Embryonic facial prominence (tissue), 1 donor: Measurements from ENCODE around the gene ADCY5.

Experiments
- DNase-seq: peaks from one replicate; pipeline ENCODE4 v3.0.0-alpha.2; 2016; ENCODE audit errors: extremely low spot score

The ADCY5 gene

DNA sequence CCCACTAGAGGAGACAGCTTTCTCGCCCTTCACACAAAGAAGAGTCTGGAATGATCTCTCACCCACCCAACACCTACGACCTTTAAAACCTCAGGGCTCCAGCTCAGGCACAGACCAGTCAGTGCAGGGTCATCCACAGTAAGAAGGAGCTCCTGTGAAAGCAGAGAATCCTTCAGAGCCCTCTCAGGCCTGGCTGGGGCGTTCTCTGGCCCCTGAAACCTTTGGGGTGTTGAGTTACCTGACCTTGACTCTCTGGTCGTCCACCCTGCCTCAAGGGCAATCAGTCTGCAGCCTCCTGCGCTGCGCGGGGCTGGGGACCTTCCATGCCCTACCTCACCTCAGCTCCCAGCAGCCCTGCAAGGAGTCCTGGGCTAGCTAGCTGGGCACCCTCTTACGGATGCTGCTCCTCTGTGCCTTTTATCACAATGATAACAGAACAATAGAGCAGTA is 106.2 kb downstream of the ADCY5 start:
- DNase-seq, result no peak

GRCh38 chr3:123341871-123342630 is 106.8 kb downstream of the ADCY5 start:
- DNase-seq, result no peak

GRCh38 chr3:123340336-123340735 is 108.6 kb downstream of the ADCY5 start:
- no peak for DNase-seq

- no peak for DNase-seq
Measured at GRCh38 chr3:123339302-123339701, 109.6 kb downstream of the ADCY5 start.

DNA sequence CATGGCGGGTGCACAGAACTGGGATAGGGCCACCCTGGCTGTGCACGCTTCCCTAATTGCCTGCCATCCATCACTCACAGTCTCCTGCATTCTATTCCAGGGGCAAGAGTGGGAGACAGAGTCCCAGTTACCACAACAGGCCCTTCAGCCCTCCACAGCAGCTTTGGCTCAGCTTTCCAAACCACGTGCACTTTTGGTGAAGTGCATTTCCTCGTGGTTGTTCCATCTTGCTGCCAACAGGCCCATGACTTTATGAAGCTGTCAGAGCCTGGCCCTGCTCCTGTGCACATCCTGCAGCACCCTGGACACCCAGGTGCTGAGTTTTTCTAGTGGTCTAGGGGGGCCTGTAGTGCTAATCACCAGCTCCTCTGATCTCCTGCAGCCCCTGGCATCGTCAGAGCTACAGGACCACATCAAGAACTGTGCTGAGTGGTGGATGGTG is 110.2 kb downstream of the ADCY5 start:
- no peak for DNase-seq

- no peak for DNase-seq
Measured at GRCh38 chr3:123337948-123338619, 110.8 kb downstream of the ADCY5 start.

- no peak for DNase-seq
Measured at GRCh38 chr3:123337226-123337625, 111.7 kb downstream of the ADCY5 start.

DNA sequence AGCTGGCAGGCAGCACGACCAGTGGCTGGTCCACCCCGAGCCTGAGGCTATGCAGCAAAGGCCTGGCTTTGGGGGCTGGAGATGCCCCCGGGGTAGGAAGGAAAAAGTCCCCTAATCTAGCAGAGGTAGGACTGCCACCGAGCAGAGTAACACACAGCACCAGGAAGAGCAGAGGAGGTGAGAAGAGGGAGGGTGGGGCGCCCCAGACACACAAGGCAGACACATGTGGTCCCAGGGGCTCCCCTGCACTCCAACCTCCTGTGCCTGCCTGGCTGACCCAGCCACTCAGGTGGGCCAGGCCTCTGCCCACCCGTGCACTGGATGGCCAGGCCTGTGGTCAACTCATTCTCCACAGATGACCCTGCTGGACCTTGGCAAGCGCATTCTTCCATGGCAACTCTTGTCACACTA is 112.4 kb downstream of the ADCY5 start:
- no peak for DNase-seq

DNA sequence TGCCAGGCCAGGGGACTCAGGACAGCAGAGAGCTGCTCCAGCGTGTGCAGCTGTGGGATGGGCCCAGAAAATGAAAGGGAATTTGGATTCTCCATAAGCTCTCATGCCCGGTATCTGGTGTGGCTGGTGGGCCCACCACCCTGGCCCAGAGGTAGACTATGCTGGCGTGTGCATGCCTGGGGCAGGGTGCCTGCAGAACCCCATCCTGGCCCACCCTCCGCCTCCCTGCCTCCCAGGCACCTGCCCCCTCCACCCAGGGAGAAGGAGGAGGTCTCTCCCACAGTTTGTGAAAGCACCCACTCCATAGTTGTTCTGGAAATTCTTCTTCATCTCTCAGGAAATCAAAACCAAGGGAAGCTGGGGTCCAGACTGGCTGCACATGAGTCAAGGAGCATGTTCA is 112.9 kb downstream of the ADCY5 start:
- no peak for DNase-seq

DNA sequence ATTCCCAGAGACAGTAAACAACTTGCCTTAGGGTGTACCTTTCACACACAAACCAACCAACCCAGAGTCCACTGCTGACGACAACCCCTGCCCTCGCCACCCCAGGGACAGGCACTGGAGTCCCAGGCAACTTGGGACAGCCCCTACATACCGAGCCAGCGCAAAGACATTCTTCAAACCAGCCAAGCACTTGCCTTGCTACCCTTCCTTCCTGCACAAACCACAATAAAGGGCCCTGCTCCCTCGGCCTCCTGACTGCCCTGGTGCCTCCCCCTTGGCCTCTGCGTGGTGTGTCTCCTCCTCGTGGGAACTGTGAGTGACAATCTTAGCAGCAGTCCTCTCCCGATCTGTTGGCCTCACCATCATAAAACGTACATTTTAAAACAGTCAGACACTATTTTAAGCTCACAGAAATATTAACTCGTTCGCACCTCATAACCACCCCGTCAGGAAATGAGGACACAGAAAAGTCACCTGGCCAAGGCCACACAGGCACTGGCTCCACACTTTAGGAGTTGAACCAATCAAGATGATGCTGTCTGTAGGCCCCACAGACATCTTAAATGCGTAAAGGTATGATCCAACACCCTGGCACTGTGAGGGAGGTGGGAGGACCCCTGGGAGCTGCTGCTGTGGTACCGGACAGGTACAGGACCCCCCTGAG is 113.8 kb downstream of the ADCY5 start:
- DNase-seq, result no peak

DNA sequence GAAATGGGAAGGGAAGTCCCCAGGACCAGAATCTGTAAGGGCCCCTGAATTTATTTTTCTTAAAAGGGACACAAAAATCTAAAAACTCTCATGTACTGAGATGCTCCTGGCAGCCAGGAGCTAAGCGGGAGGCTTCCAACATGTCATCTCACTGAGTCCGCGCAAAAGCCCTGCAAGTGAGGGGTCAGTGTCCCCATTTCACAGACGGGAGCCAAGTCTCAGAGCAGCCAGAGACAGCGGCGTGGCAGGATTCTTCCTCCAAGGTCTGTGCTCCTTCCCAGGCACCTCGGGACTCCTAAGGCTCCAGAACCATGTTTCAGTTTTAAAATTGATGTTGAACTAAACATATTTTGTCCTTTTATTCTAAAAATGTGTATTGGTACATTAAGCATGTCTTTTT is 114.8 kb downstream of the ADCY5 start:
- DNase-seq, result no peak

- no peak for DNase-seq
Measured at GRCh38 chr3:123333401-123333800, 115.5 kb downstream of the ADCY5 start.

DNA sequence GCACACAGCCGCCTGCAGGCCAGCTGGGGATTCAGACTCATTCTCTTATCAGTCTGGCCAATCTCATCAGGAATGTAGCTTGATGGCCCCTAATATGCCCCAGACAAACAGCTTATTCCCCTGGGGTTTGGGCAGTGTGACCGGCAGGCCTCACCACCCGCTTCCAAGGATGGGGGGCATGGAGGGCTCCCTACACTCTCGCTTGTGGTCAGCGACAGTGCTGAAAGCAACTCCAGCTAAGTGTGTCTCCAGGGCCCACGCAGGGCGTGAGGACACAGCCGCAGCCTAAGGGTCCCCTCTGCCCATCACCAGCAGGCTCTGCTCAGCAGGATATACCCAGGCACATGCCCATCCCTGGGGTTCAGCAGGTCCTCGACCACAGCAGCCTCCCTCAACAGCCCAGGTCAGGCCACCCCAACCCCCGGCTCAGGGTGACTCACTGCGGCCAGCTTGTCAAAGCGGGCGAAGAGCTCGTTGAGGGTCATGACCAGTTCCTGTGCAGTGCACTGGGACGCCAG is 116.7 kb downstream of the ADCY5 start:
- DNase-seq, result no peak

DNA sequence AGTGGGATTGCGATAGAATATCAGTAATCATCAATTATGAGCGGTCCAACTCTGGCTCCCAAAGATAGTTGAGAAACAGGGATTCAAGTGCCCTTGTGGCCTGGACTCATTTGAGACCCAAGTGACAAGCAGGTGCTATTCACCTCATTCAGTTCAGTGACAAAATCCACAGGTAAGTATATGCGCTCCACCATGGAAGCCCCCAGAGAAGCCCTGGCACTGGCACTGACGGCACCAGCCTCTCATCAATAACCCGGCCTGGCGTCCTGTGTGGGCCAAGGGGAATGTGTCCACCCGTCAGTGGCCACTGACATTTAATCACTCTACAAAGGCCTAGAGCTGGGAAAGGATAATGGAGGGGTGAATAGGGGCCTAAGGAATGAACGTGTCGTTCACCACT is 117.2 kb downstream of the ADCY5 start:
- DNase-seq, result no peak

DNA sequence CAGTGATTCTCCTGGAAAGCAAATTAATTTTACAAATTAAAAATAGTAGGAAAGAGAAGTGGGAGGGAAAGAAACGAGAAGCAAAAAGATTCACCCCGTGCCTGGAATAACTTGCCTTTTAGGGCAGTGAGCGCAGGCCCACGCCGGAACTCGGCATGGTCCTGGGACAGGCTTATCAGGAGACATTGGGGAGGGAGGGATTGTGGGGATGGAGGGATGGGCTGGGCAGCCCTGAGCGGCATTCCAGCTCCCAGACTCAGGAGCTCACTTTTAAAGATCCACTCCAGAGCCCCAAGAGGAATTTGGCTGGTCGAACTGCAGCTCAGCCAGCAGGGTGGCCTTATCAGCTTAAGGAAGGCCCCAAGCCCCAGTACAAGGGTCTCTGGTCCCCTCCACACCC is 117.9 kb downstream of the ADCY5 start:
- no peak for DNase-seq

DNA sequence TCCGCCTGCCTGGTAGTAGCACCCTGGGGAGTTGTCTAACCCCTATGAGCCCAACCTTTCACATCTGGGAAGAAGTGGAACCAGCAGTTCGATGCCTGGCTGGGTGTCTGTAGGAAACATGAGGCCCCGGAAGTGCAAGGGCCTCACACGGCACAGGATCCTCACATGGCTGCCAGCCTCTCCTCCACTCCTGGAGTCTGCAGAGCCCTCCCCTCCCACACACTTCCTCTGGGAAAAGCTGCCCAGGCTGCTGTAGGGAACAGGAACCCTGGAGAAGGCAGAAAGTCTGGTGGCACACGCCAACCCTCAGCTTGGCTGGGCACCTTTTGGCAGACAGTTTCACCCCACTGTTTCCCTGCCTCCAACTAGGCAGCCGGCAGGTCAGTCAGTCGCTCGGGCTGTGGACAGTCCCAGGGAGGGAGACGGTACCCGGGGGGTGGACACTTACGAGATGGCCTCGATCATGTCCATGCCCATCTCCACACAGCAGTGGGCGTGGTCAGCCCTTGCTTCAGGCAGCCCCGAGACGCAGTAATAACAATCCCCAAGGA is 118.4 kb downstream of the ADCY5 start:
- DNase-seq, result no peak

- no peak for DNase-seq
Measured at GRCh38 chr3:123329636-123330340, 119.1 kb downstream of the ADCY5 start.

DNA sequence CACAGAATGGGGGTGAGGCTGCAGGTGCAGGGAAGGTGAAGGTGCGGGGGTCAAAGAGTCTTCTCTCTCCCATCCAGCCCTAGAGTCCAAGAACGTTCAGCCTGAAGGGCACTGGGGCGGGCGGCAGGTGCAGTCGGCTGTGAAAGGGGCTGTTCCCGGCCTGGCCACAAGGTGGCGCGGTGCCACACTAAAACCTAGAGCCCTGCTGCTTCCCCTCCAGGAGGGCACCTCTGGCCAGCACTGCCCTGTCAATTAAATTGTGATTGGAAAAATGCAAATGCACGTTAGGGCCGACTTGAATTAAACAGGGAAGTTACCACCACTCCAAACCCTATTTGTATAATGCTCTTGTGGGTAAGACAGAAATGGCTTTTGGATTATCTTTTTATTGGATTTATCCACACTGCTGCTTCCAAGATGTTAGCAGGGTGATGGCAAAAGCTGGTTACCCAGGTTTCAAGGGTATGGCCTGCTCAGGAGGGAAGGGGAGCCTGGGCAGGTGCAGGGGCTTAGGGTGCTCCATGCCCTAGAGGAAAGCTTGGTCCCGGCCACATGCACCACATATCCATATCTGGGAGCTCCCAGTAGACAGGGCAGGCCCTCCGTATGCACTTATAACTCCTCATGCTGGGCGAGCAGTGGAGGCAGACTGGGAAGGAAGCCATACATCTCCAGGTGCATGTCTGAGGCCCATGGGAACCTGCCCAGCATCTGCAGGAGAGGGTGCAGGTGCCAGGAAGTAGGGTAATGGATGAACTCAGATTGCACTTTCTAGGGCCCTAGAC is 119.8 kb downstream of the ADCY5 start:
- no peak for DNase-seq

- DNase-seq, result no peak
Measured at GRCh38 chr3:123327956-123328850, 120.7 kb downstream of the ADCY5 start.

- DNase-seq, result no peak
Measured at GRCh38 chr3:123327480-123327879, 121.4 kb downstream of the ADCY5 start.
